Measurements from ENCODE around the gene PLA2G6. TPM values are rescaled to one million over a fixed set of nuclear protein-coding genes. Genes with fewer than 3 reads are reported as not detected.

The PLA2G6 gene
- total RNA-seq, 4 donors from 2014 or later: 30.7 to 327 (median 72.3) TPM

- no peaks in the 10 kb centered on the region for H3K27me3 ChIP-seq
- no peaks in the 10 kb centered on the region for H3K4me1 ChIP-seq
- no peaks in the 10 kb centered on the region for H3K36me3 ChIP-seq
- TF ChIP-seq POLR2AphosphoS5 (IDR thresholded peaks at IDR 0.05): no peak
- no peak for TF ChIP-seq POLR2A (IDR thresholded peaks at IDR 0.05)
- no peak for TF ChIP-seq EP300 (IDR thresholded peaks at IDR 0.05; ENCODE audit: low read depth)
- no peak for TF ChIP-seq CTCF (IDR thresholded peaks at IDR 0.05)
- intact Hi-C loops (cut with DNase I; ENCODE audit: low total_unique reads) (no loop called here), in situ Hi-C loops (cut with MboI; ENCODE audit: low pct_ligation_motif_present in 1 of 4, low pct_unique_long_range_greater_than_20kb in 1 of 4, low sequenced_read_pairs in 3 of 4) (no loop called here)
- no peaks in the 10 kb centered on the region for H3K9me3 ChIP-seq
- no peak overlapping the region for H3K27ac ChIP-seq
- 89% methylated on average over 10 of the region's 10 CpGs; no CpG with 5 or more reads in 1 of the 2 donors for WGBS, 2 donors (ENCODE audit: low coverage in 1 of 2)
- no peak for DNase-seq
- no peak overlapping the region for H3K4me3 ChIP-seq
Observed at GRCh38 chr22:38129021-38129420, 52.6 kb downstream of the PLA2G6 start.

GRCh38 chr22:38127869-38128268, 53.8 kb downstream of the PLA2G6 start:
- in situ Hi-C loops (cut with MboI; ENCODE audit: low pct_ligation_motif_present in 1 of 4, low pct_unique_long_range_greater_than_20kb in 1 of 4, low sequenced_read_pairs in 3 of 4): no loop called here
- no peaks in the 10 kb centered on the region for H3K9me3 ChIP-seq
- intact Hi-C loops (cut with DNase I; ENCODE audit: low total_unique reads): no loop called here
- H3K27ac ChIP-seq: no peak overlapping the region
- no peaks in the 10 kb centered on the region for H3K4me1 ChIP-seq
- no peak for TF ChIP-seq POLR2A (IDR thresholded peaks at IDR 0.05)
- no peak for TF ChIP-seq POLR2AphosphoS5 (IDR thresholded peaks at IDR 0.05)
- no peak for TF ChIP-seq EP300 (IDR thresholded peaks at IDR 0.05; ENCODE audit: low read depth)
- no peak for TF ChIP-seq CTCF (IDR thresholded peaks at IDR 0.05)
- WGBS, 2 donors (ENCODE audit: low coverage in 1 of 2): 94% methylated on average over 9 of the region's 9 CpGs; no CpG with 5 or more reads in 1 of the 2 donors
- no peaks in the 10 kb centered on the region for H3K36me3 ChIP-seq
- no peak overlapping the region for H3K4me3 ChIP-seq
- no peak for DNase-seq
- H3K27me3 ChIP-seq: no peaks in the 10 kb centered on the region

GRCh38 chr22:38126928-38127668, 54.5 kb downstream of the PLA2G6 start:
- DNase-seq: no peak
- intact Hi-C loops (cut with DNase I; ENCODE audit: low total_unique reads): no loop called here
- no peaks in the 10 kb centered on the region for H3K27me3 ChIP-seq
- TF ChIP-seq EP300 (IDR thresholded peaks at IDR 0.05; ENCODE audit: low read depth) (no peak), POLR2AphosphoS5 (IDR thresholded peaks at IDR 0.05) (no peak), CTCF (IDR thresholded peaks at IDR 0.05) (no peak), POLR2A (IDR thresholded peaks at IDR 0.05) (no peak)
- 83 to 94% methylated on average over 6 to 23 of the region's 23 CpGs for WGBS, 2 donors (ENCODE audit: low coverage in 1 of 2)
- H3K4me3 ChIP-seq: no peak overlapping the region
- H3K36me3 ChIP-seq: no peaks in the 10 kb centered on the region
- no peak overlapping the region for H3K27ac ChIP-seq
- no peaks in the 10 kb centered on the region for H3K4me1 ChIP-seq
- in situ Hi-C loops (cut with MboI; ENCODE audit: low pct_ligation_motif_present in 1 of 4, low pct_unique_long_range_greater_than_20kb in 1 of 4, low sequenced_read_pairs in 3 of 4): no loop called here
- H3K9me3 ChIP-seq: no peaks in the 10 kb centered on the region

- DNase-seq: no peak
- no peak for TF ChIP-seq POLR2A (IDR thresholded peaks at IDR 0.05)
- intact Hi-C loops (cut with DNase I; ENCODE audit: low total_unique reads) (no loop called here), in situ Hi-C loops (cut with MboI; ENCODE audit: low pct_ligation_motif_present in 1 of 4, low pct_unique_long_range_greater_than_20kb in 1 of 4, low sequenced_read_pairs in 3 of 4) (no loop called here)
- H3K27ac ChIP-seq: no peak overlapping the region
- H3K4me1 ChIP-seq: no peaks in the 10 kb centered on the region
- H3K36me3 ChIP-seq: no peaks in the 10 kb centered on the region
- no peaks in the 10 kb centered on the region for H3K9me3 ChIP-seq
- no peak overlapping the region for H3K4me3 ChIP-seq
- WGBS, 2 donors (ENCODE audit: low coverage in 1 of 2): 78% methylated on average over 11 of the region's 11 CpGs; no CpG with 5 or more reads in 1 of the 2 donors
- no peaks in the 10 kb centered on the region for H3K27me3 ChIP-seq
Observed at GRCh38 chr22:38125751-38126201, 55.9 kb downstream of the PLA2G6 start.
